ACC112 (cell line): ENCODE data around the gene CLNS1A.
"Not testable (repeated sequence)": the region's sequence is repeated elsewhere in the genome, so short reads cannot be mapped to it uniquely, and the experiment has no call there.

Experiments used
- H2AFZ ChIP-seq: fragments of 200-600 bp; sonication (generic); one replicate; pipeline ENCODE4 v1.6.0; 2017; ENCODE audit warnings: antibody characterized with exemption, low read length; ENCODE audit not compliant: unreplicated experiment
- H3K27ac ChIP-seq: fragments of 200-600 bp; sonication (generic); 2 replicates; pipeline ENCODE4 v1.5.1; 2014; ENCODE audit warnings: low read depth, mild to moderate bottlenecking, antibody characterized with exemption, low read length, moderate library complexity
- H3K27me3 ChIP-seq: fragments of 200-600 bp; sonication (generic); 2 replicates; pipeline ENCODE4 v1.6.1; 2014; ENCODE audit warnings: mild to moderate bottlenecking, antibody characterized with exemption, low read length, moderate library complexity, mixed read lengths; ENCODE audit not compliant: insufficient read depth
- H3K36me3 ChIP-seq: fragments of 200-600 bp; sonication (generic); 2 replicates; pipeline ENCODE4 v1.6.1; 2016; ENCODE audit warnings: mild to moderate bottlenecking, antibody characterized with exemption, low read length, moderate library complexity, mixed read lengths; ENCODE audit not compliant: insufficient read depth
- H3K4me1 ChIP-seq: fragments of 200-600 bp; sonication (generic); one replicate; pipeline ENCODE4 v1.6.1; 2016; ENCODE audit warnings: low read length, mixed read lengths; ENCODE audit not compliant: insufficient read depth, unreplicated experiment, control insufficient read depth
- H3K4me3 ChIP-seq: fragments of 200-600 bp; sonication (generic); 2 replicates; pipeline ENCODE4 v1.5.1; 2014; ENCODE audit warnings: mild to moderate bottlenecking, low read depth, low read length
- H3K79me2 ChIP-seq: fragments of 200-600 bp; sonication (generic); one replicate; pipeline ENCODE4 v1.6.0; 2016; ENCODE audit warnings: low read length; ENCODE audit not compliant: control insufficient read depth, unreplicated experiment, insufficient read depth

Gene CLNS1A

DNA sequence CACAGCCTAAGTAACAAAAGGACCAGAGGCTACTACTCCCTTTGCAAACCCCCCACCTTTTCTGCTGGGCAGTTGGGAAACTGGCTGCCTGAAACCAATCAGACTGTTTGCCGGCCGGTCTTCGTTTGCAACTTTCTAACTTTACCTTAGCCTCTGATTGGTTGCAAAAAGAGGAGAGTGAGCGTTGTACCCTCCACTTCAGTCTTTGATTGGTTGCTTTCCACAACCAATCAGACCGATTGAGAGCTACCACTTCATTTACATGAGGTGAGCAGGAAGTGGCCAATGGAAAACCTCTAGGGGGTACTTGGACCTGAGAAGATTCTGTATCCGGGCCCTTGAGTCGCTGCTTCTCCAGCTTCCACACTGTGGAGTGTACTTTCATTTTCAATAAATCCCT lies 18.8 kb upstream of the CLNS1A start:
- Histone ChIP-seq H3K4me3 (no peak overlapping the region), H3K27ac (no peak overlapping the region), H3K79me2 (no peaks in the 10 kb centered on the region), H3K36me3 (no peaks in the 10 kb centered on the region), H3K4me1 (no peaks in the 10 kb centered on the region), H3K27me3 (no peaks in the 10 kb centered on the region), H2AFZ (no peak overlapping the region)

DNA sequence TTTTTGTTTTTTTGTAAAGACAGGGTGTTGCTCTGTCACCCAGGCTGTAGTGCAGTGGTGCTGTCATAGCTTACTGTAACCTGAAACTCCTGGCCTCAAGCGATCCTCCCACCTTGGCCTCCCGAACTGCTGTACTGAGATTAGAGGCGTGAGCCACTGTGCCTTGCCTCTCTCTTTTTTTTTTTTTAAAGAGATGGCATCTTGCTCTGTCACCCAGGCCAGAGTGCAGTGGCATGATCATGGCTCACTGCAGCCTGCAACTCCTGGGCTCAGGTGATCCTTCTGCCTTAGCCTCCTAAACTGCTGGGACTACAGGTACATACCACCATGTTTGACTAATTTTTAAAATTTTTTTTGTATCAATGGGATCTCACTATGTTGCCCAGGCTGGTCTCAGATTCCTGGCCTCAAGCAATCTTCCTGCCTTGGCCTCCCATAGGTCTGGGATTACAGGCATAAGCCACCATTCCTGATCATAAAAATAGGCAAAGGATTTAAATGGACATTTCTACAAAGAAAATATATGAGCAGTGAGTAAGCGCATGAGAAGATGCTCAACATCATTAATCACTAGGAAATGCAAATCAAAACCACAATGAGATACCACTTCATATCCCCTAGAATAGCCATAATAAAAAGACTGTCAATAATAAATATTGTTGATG lies 17.3 kb upstream of the CLNS1A start:
- H3K27ac ChIP-seq: no peak overlapping the region

GRCh38 chr11:77650123-77650522 lies 12.5 kb upstream of the CLNS1A start:
- no peaks in the 10 kb centered on the region for H3K36me3 ChIP-seq
- H3K4me1 ChIP-seq: peaks cover under 1% of the 10 kb centered on the region
- H3K27me3 ChIP-seq: no peaks in the 10 kb centered on the region
- no peak overlapping the region for H3K27ac ChIP-seq
- no peak overlapping the region for H3K4me3 ChIP-seq
- H2AFZ ChIP-seq: no peak overlapping the region
- H3K79me2 ChIP-seq: no peaks in the 10 kb centered on the region

More for the DNA sequence above, 17.3 kb upstream of the CLNS1A start:
- Histone ChIP-seq H3K36me3 (no peaks in the 10 kb centered on the region), H3K27me3 (no peaks in the 10 kb centered on the region), H3K4me1 (no peaks in the 10 kb centered on the region), H2AFZ (no peak overlapping the region), H3K79me2 (no peaks in the 10 kb centered on the region), H3K4me3 (no peak overlapping the region)

- H3K27ac ChIP-seq: no peak overlapping the region
- no peaks in the 10 kb centered on the region for H3K79me2 ChIP-seq
- H2AFZ ChIP-seq: peak overlapping the region; percentile 50
- no peak overlapping the region for H3K4me3 ChIP-seq
- H3K27me3 ChIP-seq: no peaks in the 10 kb centered on the region
- no peaks in the 10 kb centered on the region for H3K36me3 ChIP-seq
- peaks cover 15% of the 10 kb centered on the region for H3K4me1 ChIP-seq
Measured at GRCh38 chr11:77647654-77648305, 10.2 kb upstream of the CLNS1A start.

DNA sequence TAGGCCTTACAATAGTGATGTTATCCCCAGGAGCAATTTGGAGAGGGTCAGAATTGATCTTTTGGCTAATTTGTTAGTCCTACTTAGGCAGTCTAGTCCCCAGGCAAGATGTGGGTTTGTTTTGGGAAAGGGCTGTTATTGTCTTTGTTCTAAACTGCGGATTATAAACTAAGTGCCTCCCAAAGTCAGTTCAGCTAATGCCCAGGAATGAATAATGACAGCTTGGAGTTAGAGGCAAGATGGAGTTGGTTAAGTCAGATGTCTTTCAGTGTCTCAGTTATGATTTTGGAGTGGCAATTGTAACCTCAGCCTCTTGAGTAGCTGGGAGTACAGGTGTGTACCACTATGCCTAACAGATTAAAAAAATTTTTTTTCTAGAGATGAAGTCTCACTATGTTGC lies 7.3 kb upstream of the CLNS1A start:
- Histone ChIP-seq H3K27ac (no peak overlapping the region), H3K79me2 (no peaks in the 10 kb centered on the region), H3K27me3 (no peaks in the 10 kb centered on the region), H3K4me3 (no peak overlapping the region), H2AFZ (peak overlapping the region; percentile 40), H3K4me1 (peaks cover 20% of the 10 kb centered on the region), H3K36me3 (no peaks in the 10 kb centered on the region)

DNA sequence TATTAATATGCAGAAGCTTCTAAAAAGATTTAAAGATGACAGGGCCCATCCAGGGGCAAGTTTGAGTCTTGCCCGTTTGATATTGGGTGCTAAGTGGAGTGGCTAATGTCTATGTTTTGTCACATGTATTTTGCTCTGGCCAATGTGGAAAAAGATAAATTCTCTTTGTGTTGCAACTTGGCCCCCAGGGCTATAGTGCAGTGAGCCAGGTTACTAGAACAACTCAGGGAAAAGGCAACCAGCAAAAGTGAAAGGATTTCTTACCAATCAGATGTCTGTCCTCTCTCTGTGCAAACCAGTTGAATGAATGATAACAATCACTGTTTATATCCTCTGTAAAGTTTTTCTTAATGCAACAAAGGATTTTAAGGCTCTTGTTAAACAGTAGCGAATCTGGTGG lies 4.6 kb upstream of the CLNS1A start:
- no peak overlapping the region for H3K4me3 ChIP-seq
- H3K27me3 ChIP-seq: no peaks in the 10 kb centered on the region
- peak overlapping the region; percentile 74 for H2AFZ ChIP-seq
- no peak overlapping the region for H3K27ac ChIP-seq
- H3K4me1 ChIP-seq: peaks cover 20% of the 10 kb centered on the region
- peaks cover 4% of the 10 kb centered on the region for H3K79me2 ChIP-seq
- H3K36me3 ChIP-seq: no peaks in the 10 kb centered on the region

DNA sequence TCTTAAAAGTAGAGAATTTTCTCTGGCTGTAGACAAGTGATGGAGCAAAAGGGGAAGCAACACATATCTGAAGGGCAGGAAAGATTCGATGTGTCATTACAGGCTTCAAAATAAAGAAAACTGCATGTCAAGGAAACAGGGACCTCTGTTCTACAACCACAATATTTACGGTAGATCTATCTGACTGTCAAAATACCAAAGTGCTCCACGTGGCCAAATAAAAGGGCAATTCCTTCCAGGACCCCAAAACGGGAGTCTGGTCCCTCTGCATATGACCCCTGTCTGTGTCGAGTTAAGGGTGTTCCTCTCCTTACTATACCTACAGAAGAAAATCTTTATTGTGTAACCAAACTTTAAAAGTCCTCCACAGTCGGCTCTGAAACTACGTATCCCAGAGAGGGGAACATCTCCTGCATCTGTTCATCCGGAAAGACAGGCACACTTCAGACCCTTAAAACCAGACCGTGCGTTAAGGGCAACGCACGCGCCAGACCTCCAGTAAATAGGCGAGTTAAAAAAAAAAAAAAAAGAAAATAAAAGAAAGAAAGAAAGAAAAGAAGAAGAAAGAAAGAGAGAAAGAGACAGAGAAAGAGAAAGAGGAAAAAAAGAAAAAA lies 756 bp downstream of the CLNS1A start:
- Histone ChIP-seq H3K4me3 (peak overlapping the region; percentile 82), H3K36me3 (no peaks in the 10 kb centered on the region; the same call in 1 of the 2 replicates), H3K27me3 (no peaks in the 10 kb centered on the region), H2AFZ (no peak overlapping the region), H3K27ac (no peak overlapping the region; the same call in 1 of the 2 replicates), H3K79me2 (peaks cover 50% of the 10 kb centered on the region), H3K4me1 (peaks cover 6% of the 10 kb centered on the region)

GRCh38 chr11:77633926-77634325 lies 3.7 kb downstream of the CLNS1A start:
- not testable (repeated sequence) for H3K27me3 ChIP-seq, H2AFZ ChIP-seq, H3K4me1 ChIP-seq, H3K4me3 ChIP-seq, H3K36me3 ChIP-seq
- H3K27ac ChIP-seq: 0 out of 2 replicates have a peak overlapping the region, but pooled peaks have one; percentile 10
- H3K79me2 ChIP-seq: peaks cover 73% of the 10 kb centered on the region

- peaks cover 18% of the 10 kb centered on the region for H3K36me3 ChIP-seq
- H3K4me3 ChIP-seq: no peak overlapping the region
- no peaks in the 10 kb centered on the region for H3K4me1 ChIP-seq
- no peak overlapping the region for H2AFZ ChIP-seq
- H3K27me3 ChIP-seq: no peaks in the 10 kb centered on the region
- H3K79me2 ChIP-seq: peaks cover 64% of the 10 kb centered on the region
- H3K27ac ChIP-seq: no peak overlapping the region
Measured at GRCh38 chr11:77630157-77630710, 7.4 kb downstream of the CLNS1A start.

DNA sequence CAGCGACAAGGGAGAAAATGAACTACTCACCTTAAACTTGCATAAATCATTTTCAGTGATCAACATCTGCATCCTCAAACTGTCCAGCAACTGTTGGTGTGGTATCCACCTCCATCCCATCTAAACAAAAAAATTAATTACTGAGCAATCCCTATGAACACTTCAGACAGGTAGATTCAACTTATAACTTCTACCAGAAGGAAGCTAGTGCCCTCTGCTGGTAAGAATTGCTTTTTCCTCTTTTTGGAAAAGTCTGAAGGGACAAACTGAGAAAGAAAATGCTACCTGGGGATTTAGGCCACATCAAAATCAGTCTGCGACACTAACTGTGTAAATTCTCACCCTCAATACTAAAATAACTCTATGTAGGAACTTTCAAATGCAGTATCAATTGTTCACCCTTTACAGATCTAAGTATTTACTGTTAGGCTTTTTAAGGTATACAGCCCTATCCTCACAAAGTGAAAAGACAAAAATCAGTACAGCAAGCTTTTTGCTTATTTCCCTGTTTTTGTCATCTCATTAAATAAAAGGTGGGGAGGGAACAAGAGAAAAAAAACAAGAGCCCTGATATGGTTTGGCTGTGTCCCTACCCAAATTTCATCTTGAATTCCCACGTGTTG lies 17.9 kb downstream of the CLNS1A start:
- H3K4me3 ChIP-seq: no peak overlapping the region
- H3K36me3 ChIP-seq: peaks cover 28% of the 10 kb centered on the region
- no peak overlapping the region for H3K27ac ChIP-seq
- H2AFZ ChIP-seq: no peak overlapping the region
- H3K27me3 ChIP-seq: no peaks in the 10 kb centered on the region
- no peaks in the 10 kb centered on the region for H3K79me2 ChIP-seq
- H3K4me1 ChIP-seq: peaks cover 7% of the 10 kb centered on the region
